Stimulated activated CD4-positive, alpha-beta T cell treated with anti-CD3 and anti-CD28 coated beads, Interleukin-1b, Interleukin-23, amount 100 ng/mL, for 4 hours (primary cell): Measurements from ENCODE around the gene YAE1.
"Not testable (repeated sequence)": the region's sequence is repeated elsewhere in the genome, so short reads cannot be mapped to it uniquely, and the experiment has no call there.

Experiments
- DNase-seq, 2 donors: peaks; one replicate each; pipeline ENCODE4 v3.0.0-alpha.2; 2020; ENCODE audit warnings: low read depth in 2 of 2

YAE1 gene

GRCh38 chr7:39566023-39566921, at the start of gene YAE1:
Gene YAE1 (plus strand): TSS chr7:39566404. CDS start chr7:39566419, 15 bp downstream.
- peak; percentile 71 to 76 for DNase-seq

GRCh38 chr7:39516498-39516897, 49.7 kb upstream of the YAE1 start:
- DNase-seq, result no peak

- no peak for DNase-seq
These were observed 49.0 kb upstream of the YAE1 start for GRCh38 chr7:39517240-39517639.

GRCh38 chr7:39525926-39526325, 40.3 kb upstream of the YAE1 start:
- no peak for DNase-seq

GRCh38 chr7:39526666-39527065, 39.5 kb upstream of the YAE1 start:
- DNase-seq, result no peak

GRCh38 chr7:39527296-39527695, 38.9 kb upstream of the YAE1 start:
- DNase-seq, result no peak

- no peak for DNase-seq
These were observed 38.3 kb upstream of the YAE1 start for GRCh38 chr7:39527951-39528350.

- DNase-seq, result no peak
These were observed 37.4 kb upstream of the YAE1 start for GRCh38 chr7:39528849-39529248.

GRCh38 chr7:39529582-39529981, 36.6 kb upstream of the YAE1 start:
- DNase-seq, result no peak

- no peak for DNase-seq
These were observed 35.2 kb upstream of the YAE1 start for GRCh38 chr7:39530971-39531370.

- DNase-seq, result no peak
These were observed 34.4 kb upstream of the YAE1 start for GRCh38 chr7:39531818-39532217.

GRCh38 chr7:39532832-39533231, 33.4 kb upstream of the YAE1 start:
- no peak for DNase-seq

GRCh38 chr7:39534599-39534998, 31.6 kb upstream of the YAE1 start:
- no peak for DNase-seq

GRCh38 chr7:39535064-39535463, 31.1 kb upstream of the YAE1 start:
- no peak for DNase-seq

- DNase-seq, result no peak
These were observed 30.5 kb upstream of the YAE1 start for GRCh38 chr7:39535720-39536119.

GRCh38 chr7:39536951-39537350, 29.3 kb upstream of the YAE1 start:
- DNase-seq, result no peak

GRCh38 chr7:39539816-39540215, 26.4 kb upstream of the YAE1 start:
- no peak for DNase-seq

- DNase-seq, result no peak
These were observed 25.9 kb upstream of the YAE1 start for GRCh38 chr7:39540320-39540719.

GRCh38 chr7:39541511-39541910, 24.7 kb upstream of the YAE1 start:
- DNase-seq, result no peak

GRCh38 chr7:39544774-39545173, 21.4 kb upstream of the YAE1 start:
- not testable (repeated sequence) for DNase-seq

GRCh38 chr7:39547336-39547735, 18.9 kb upstream of the YAE1 start:
- no peak for DNase-seq

GRCh38 chr7:39550411-39550810, 15.8 kb upstream of the YAE1 start:
- DNase-seq, result no peak

GRCh38 chr7:39553436-39553835, 12.8 kb upstream of the YAE1 start:
- no peak for DNase-seq
